Cortex of kidney (tissue), 1 donor: ENCODE data around the gene SARS2.

Source experiments
- DNase-seq: peaks from one replicate; lab custom pipeline; 2025; lab: John Stamatoyannopoulos, UW

Gene SARS2

GRCh38 chr19:38917921-38918491 lies 12.6 kb downstream of the SARS2 start:
- no peak for DNase-seq

- DNase-seq: no peak
Observed at GRCh38 chr19:38917516-38917915, 13.0 kb downstream of the SARS2 start.

GRCh38 chr19:38915329-38916321 lies 14.9 kb downstream of the SARS2 start:
- DNase-seq: no peak

- no peak for DNase-seq
Observed at GRCh38 chr19:38913958-38914357, 16.6 kb downstream of the SARS2 start.

GRCh38 chr19:38912600-38913514 lies 17.7 kb downstream of the SARS2 start:
- DNase-seq: no peak

GRCh38 chr19:38911388-38912001 lies 19.1 kb downstream of the SARS2 start:
- DNase-seq: no peak

- no peak for DNase-seq
Observed at GRCh38 chr19:38910488-38910887, 20.1 kb downstream of the SARS2 start.

GRCh38 chr19:38908911-38909310 lies 21.7 kb downstream of the SARS2 start:
- DNase-seq: no peak

- no peak for DNase-seq
Observed at GRCh38 chr19:38907670-38908069, 22.9 kb downstream of the SARS2 start.

- no peak for DNase-seq
Observed at GRCh38 chr19:38907227-38907626, 23.3 kb downstream of the SARS2 start.

- no peak for DNase-seq
Observed at GRCh38 chr19:38905620-38906019, 24.9 kb downstream of the SARS2 start.

- no peak for DNase-seq
Observed at GRCh38 chr19:38904581-38905539, 25.7 kb downstream of the SARS2 start.

- no peak for DNase-seq
Observed at GRCh38 chr19:38901683-38902082, 28.9 kb downstream of the SARS2 start.

- no peak for DNase-seq
Observed at GRCh38 chr19:38900743-38901190, 29.8 kb downstream of the SARS2 start.

- DNase-seq: no peak
Observed at GRCh38 chr19:38900202-38900629, 30.3 kb downstream of the SARS2 start.

- no peak for DNase-seq
Observed at GRCh38 chr19:38899447-38900201, 30.9 kb downstream of the SARS2 start, which contains the start of the genes NFKBIB and SIRT2. TSS of gene NFKBIB (plus strand) at chr19:38899969. CDS start at chr19:38900033, 64 bp downstream. TSS of gene SIRT2 (minus strand) at chr19:38899618. CDS start at chr19:38899521, 97 bp downstream.

GRCh38 chr19:38898788-38899446 lies 31.6 kb downstream of the SARS2 start:
- no peak for DNase-seq

GRCh38 chr19:38894968-38895367 lies 35.6 kb downstream of the SARS2 start:
- DNase-seq: no peak

- no peak for DNase-seq
Observed at GRCh38 chr19:38893341-38893771, 37.2 kb downstream of the SARS2 start.
